ENCODE measurements around the gene GNA14.
"Not testable (repeated sequence)": the region's sequence is repeated elsewhere in the genome, so short reads cannot be mapped to it uniquely, and the experiment has no call there.

- not testable (repeated sequence) for TF ChIP-seq CTCF (IDR thresholded peaks at IDR 0.05); ZFX (IDR thresholded peaks at IDR 0.05; ENCODE audit: borderline replicate concordance)
These were observed 207.0 kb downstream of the GNA14 start for GRCh38 chr9:77441124-77441523.
